K562 (cell line): Measurements from ENCODE around the gene BLOC1S4. TPM values are rescaled to one million over a fixed set of nuclear protein-coding genes. Genes with fewer than 3 reads are reported as not detected.

Experiments used
- ATAC-seq: fragments of 200-7000 bp; cut with Tn5 transposase; 3 replicates; pipeline ENCODE4 v1.9.1; 2020; ENCODE audit warnings: moderate library complexity
- BruUV-seq: library from RNA; stranded (reverse); fragments of 400-500 nt; replicated peaks from 2 replicates; lab custom pipeline; 2021; lab: Mats Ljungman, UMichigan
- CTCF ChIA-PET: fragments of 300-600 bp; formaldehyde crosslinking; extraction: SDS; loops from one replicate; lab custom pipeline; 2021; ENCODE audit warnings: low intra/inter-chr PET ratio; lab: Yijun Ruan, JAX
- POLR2A ChIA-PET: fragments of 300-600, 350-650 bp; sonication (Branson Sonifier 250); formaldehyde crosslinking; extraction: SDS; loops from one replicate; lab custom pipeline; 2021; ENCODE audit warnings: antibody characterized with exemption, inconsistent platforms; lab: Yijun Ruan, JAX
- DNase-seq, 4 experiments: peaks; one replicate each; pipeline versions ENCODE4 v3.0.0 to v3.0.0-alpha.2; 2011 to 2018; ENCODE audit warnings: low spot score in 3 of 4, mixed read lengths in 3 of 4; ENCODE audit errors: extremely low read depth in 1 of 4
- FAIRE-seq: peaks from 2 replicates; lab custom pipeline; 2011; peaks lifted over from hg19 to GRCh38; lab: Jason Lieb, UNC
- H2AFZ ChIP-seq: 2 replicates; pipeline ENCODE4 v1.6.0; 2011; ENCODE audit warnings: low read depth, low read length, control low read depth, inconsistent platforms
- H3K27ac ChIP-seq: fragments of 200-600 bp; 3 replicates; pipeline ENCODE4 v1.8.0; 2011; ENCODE audit warnings: low read depth, mild to moderate bottlenecking, control low read depth, inconsistent platforms, low read length, moderate library complexity, mixed read lengths; ENCODE audit errors: extremely low read depth
- H3K27me3 ChIP-seq, 2 experiments: fragments of 300-600 bp in 1 of 2; 2 replicates in 1 of 2; 3 replicates in 1 of 2; pipeline versions ENCODE4 v1.6.0 to v1.8.0; 2011; ENCODE audit warnings: inconsistent platforms in 2 of 2, low read length in 2 of 2, mild to moderate bottlenecking in 1 of 2, mixed read lengths in 1 of 2, moderate library complexity in 1 of 2; ENCODE audit not compliant: control insufficient read depth in 2 of 2, insufficient read depth in 2 of 2
- H3K36me3 ChIP-seq: fragments of 300-600 bp; 3 replicates; pipeline ENCODE4 v1.8.0; 2011; ENCODE audit warnings: mild to moderate bottlenecking, low read length, inconsistent platforms; ENCODE audit not compliant: control insufficient read depth, insufficient read depth
- H3K4me1 ChIP-seq, 2 experiments: fragments of 200-600 bp in 1 of 2; replicated peaks in 1 of 2; 2 replicates in 1 of 2; 3 replicates in 1 of 2; pipeline versions ENCODE4 v1.5.1 to v1.8.0; 2011; ENCODE audit warnings: inconsistent platforms in 2 of 2, low read length in 2 of 2, mild to moderate bottlenecking in 1 of 2, mixed read lengths in 1 of 2, moderate library complexity in 1 of 2; ENCODE audit not compliant: control insufficient read depth in 2 of 2, insufficient read depth in 2 of 2
- H3K4me2 ChIP-seq: 2 replicates; pipeline ENCODE4 v1.6.1; 2011; ENCODE audit warnings: low read length, control low read depth, inconsistent platforms, mixed read lengths; ENCODE audit not compliant: insufficient read depth
- H3K4me3 ChIP-seq: fragments of 200-600 bp; sonication (generic), shearing (Covaris generic); 2 replicates; pipeline ENCODE4 v1.5.1; 2016; ENCODE audit warnings: control low read depth, inconsistent platforms
- H3K79me2 ChIP-seq: fragments of 200-600 bp; 3 replicates; pipeline ENCODE4 v1.8.0; 2011; ENCODE audit warnings: low read length, inconsistent platforms; ENCODE audit not compliant: control insufficient read depth, insufficient read depth
- H3K9ac ChIP-seq, 2 experiments: 2 replicates each; pipeline versions ENCODE4 v1.6.0 to v1.6.1; 2011; ENCODE audit warnings: low read depth in 2 of 2, low read length in 2 of 2, control low read depth in 1 of 2, inconsistent platforms in 1 of 2, mild to moderate bottlenecking in 1 of 2, mixed read lengths in 1 of 2; ENCODE audit not compliant: insufficient read depth in 1 of 2
- H3K9me1 ChIP-seq: one replicate; pipeline ENCODE4 v1.6.0; 2011; ENCODE audit warnings: inconsistent platforms, mild to moderate bottlenecking, low read length, moderate library complexity; ENCODE audit not compliant: control insufficient read depth, insufficient read depth
- H3K9me3 ChIP-seq: replicated peaks from 2 replicates; pipeline ENCODE4 v1.5.1; 2011; ENCODE audit warnings: low read depth, low read length, inconsistent platforms; ENCODE audit not compliant: control insufficient read depth, insufficient read depth
- H4K20me1 ChIP-seq: replicated peaks from 2 replicates; pipeline ENCODE4 v1.6.1; 2011; ENCODE audit warnings: low read length, inconsistent platforms, mixed read lengths; ENCODE audit not compliant: control insufficient read depth, insufficient read depth
- DPF2 ChIP-seq: fragments of 450-650 bp; IDR thresholded peaks from 2 replicates; pipeline ENCODE4 v1.6.1; 2016
- ETS2 ChIP-seq: IDR thresholded peaks from 2 replicates; pipeline ENCODE4 v1.6.1; 2016; ENCODE audit warnings: borderline replicate concordance, missing genetic modification characterization, mild to moderate bottlenecking, moderate library complexity, missing compliant biosample characterization; ENCODE audit not compliant: poor library complexity, severe bottlenecking
- HNRNPL ChIP-seq: fragments of 200-400 bp; formaldehyde crosslinking; IDR thresholded peaks from 2 replicates; pipeline ENCODE4 v1.6.1; 2017; ENCODE audit warnings: low read depth, mild to moderate bottlenecking, low read length
- KLF1 ChIP-seq: fragments of 450-650 bp; IDR thresholded peaks from 2 replicates; pipeline ENCODE4 v1.6.1; 2016; ENCODE audit warnings: missing genetic modification characterization, missing compliant biosample characterization
- PYGO2 ChIP-seq: fragments of 450-650 bp; IDR thresholded peaks from 2 replicates; pipeline ENCODE4 v1.6.1; 2016; ENCODE audit warnings: mild to moderate bottlenecking, missing genetic modification characterization, moderate library complexity, missing compliant biosample characterization
- RAD51 ChIP-seq: fragments of 450-650 bp; IDR thresholded peaks from 2 replicates; pipeline ENCODE4 v1.7.1; 2016; ENCODE audit warnings: low read depth, mild to moderate bottlenecking, borderline replicate concordance
- SIN3A ChIP-seq, 2 experiments: fragments of 150-350 bp in 1 of 2; IDR thresholded peaks; 2 replicates each; pipeline ENCODE4 v1.6.1; 2011 to 2016; ENCODE audit warnings: borderline replicate concordance in 2 of 2, low read depth in 2 of 2, low read length in 2 of 2, mild to moderate bottlenecking in 2 of 2, moderate library complexity in 2 of 2; ENCODE audit not compliant: control insufficient read depth in 1 of 2
- SMARCB1 ChIP-seq: IDR thresholded peaks from 2 replicates; pipeline ENCODE4 v1.6.1; 2011; ENCODE audit warnings: improper control_type of control experiment, low read depth; ENCODE audit not compliant: insufficient read length
- TBL1XR1 ChIP-seq, 2 experiments: IDR thresholded peaks; 2 replicates each; pipeline ENCODE4 v1.6.1; 2012; ENCODE audit warnings: improper control_type of control experiment in 2 of 2, low read length in 2 of 2, mild to moderate bottlenecking in 1 of 2
- WGBS: fragments of 100-300 bp; shearing (Covaris generic); methylation state at CpG from one replicate; pipeline ENCODE4 v1.1.6; 2016; ENCODE audit warnings: low coverage, mixed read lengths; ENCODE audit not compliant: insufficient coverage; ENCODE audit errors: missing lambda C conversion rate; 5-methylcytosine and 5-hydroxymethylcytosine counted together
- in situ Hi-C: fragments of 300-500 bp; cut with MboI; formaldehyde crosslinking; loops from 4 replicates; pipeline ENCODE4 v1.15.0; 2018; ENCODE audit warnings: inconsistent platforms, mixed read lengths
- intact Hi-C: fragments of 100-400 bp; cut with micrococcal nuclease; formaldehyde crosslinking; loops from 2 replicates; pipeline ENCODE4 v1.14.2; 2022
- polyA plus RNA-seq, 8 experiments: library from polyadenylated mRNA; depleted of rRNA in 4 of 8; stranded (reverse) in 5 of 8; unstranded in 3 of 8; fragments of >200 nt; fragmentation: Nextera tagmentation in 2 of 8; fragmentation: Illumina TruSeq in 1 of 8; extraction: Ambion mirVana in 2 of 8; extraction: Trizol in 1 of 8; gene quantifications; 2 replicates each; pipeline versions ENCODE4 v1.2.1 to v1.2.3, GENCODE V29; 2011 to 2014; ENCODE audit warnings: inconsistent platforms in 1 of 8, missing spikeins in 1 of 8
- total RNA-seq, 7 experiments: library from RNA; depleted of rRNA in 6 of 7; stranded (reverse); fragments of >200 nt in 6 of 7; fragmentation: Illumina TruSeq in 2 of 7; extraction: Trizol in 2 of 7; gene quantifications; 2 replicates each; pipeline versions ENCODE4 v1.2.1 to v1.2.3, GENCODE V29; 2011 to 2021; ENCODE audit warnings: low replicate concordance in 1 of 7
- TF ChIP-seq, protein P1 (sequence below): fragments of 250-450 bp; sonication (Bioruptor Pico); IDR thresholded peaks from 2 replicates; pipeline ENCODE4 v1.5.0; 2021; ENCODE audit warnings: mild to moderate bottlenecking, borderline replicate concordance
- TF ChIP-seq, protein P2 (sequence below): fragments of 250-450 bp; sonication (Bioruptor Pico); IDR thresholded peaks from 2 replicates; pipeline ENCODE4 v1.9.0; 2021; ENCODE audit warnings: mild to moderate bottlenecking

The BLOC1S4 gene
- total and polyA plus RNA-seq, 9 of the 15 experiments (the other 6 are each of a cell fraction or from before 2014, with no cell fraction given), result 3.1 to 31.6 (median 11.2) TPM

DNA sequence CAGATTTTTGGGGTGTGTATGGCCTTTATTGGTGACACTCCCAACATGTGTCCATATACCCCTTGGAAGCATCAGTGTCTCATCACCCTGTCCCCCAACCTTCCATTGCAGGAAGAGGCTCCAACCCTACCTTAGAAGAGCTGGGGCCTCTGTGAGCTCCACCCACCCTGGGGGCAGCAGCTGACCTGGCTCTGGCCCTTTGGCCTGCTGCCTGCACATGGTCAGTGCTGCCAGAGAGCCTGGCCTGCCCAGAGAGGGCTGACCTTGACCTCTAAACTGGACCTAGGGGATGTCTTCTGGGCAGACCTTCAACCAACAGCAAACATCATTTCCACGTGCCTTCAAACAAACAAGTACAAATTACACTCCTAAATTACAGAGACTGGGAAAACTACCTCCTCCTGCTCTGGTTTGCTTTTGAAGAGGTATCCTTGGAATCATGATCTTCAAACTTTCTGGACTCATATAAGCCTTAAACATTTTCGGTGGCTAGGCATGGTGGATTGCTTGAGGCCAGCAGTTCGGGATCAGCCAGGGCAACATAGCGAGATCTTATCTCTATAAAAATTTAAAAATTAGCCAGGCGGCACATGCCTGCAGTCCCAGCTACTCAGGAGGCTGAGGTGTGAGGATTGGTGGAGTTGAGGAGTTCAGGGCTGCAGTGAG is 39.2 kb downstream of the BLOC1S4 start:
- Histone ChIP-seq H3K27me3 (no peaks in the 10 kb centered on the region), H3K36me3 (no peaks in the 10 kb centered on the region), H2AFZ (peak overlapping the region; percentile 45), H4K20me1 (no peaks in the 10 kb centered on the region), H3K9me3 (no peaks in the 10 kb centered on the region), H3K4me2 (no peak overlapping the region), H3K4me1 (peaks cover 44 to 46% of the 10 kb centered on the region in 2 experiments), H3K9ac (peak overlapping the region; percentile 2 to 72; a peak in 2 of 4 replicates), H3K27ac (peak overlapping the region; percentile 42), H3K4me3 (no peak overlapping the region), H3K79me2 (no peaks in the 10 kb centered on the region), H3K9me1 (no peaks in the 10 kb centered on the region)
- no peak for FAIRE-seq
- DNase-seq, result peak in 1 of 4 experiments; percentile 46
- ATAC-seq, result peak; percentile 19; the same call in 2 of the 3 replicates
- 50% methylated on average over 5 of the region's 5 CpGs for WGBS
- intact Hi-C loops, result no loop called here
- CTCF ChIA-PET, result interaction anchor here (0.5 kb wide), 1 partner anchor 154 kb away, joined by 4 read pairs; the partner anchor contains the start of gene TBC1D14
- no TSS peak for BruUV-seq
- POLR2A ChIA-PET, result interaction anchor here (0.6 kb wide), 1 partner anchor 13 kb away, joined by 3 read pairs; no protein-coding TSS in a partner anchor
- in situ Hi-C loops, result no loop called here
- TF ChIP-seq ETS2 (tag) (no peak), SMARCB1 (no peak), RAD51 (no peak), PYGO2 (tag) (no peak), HNRNPL (no peak), KLF1 (tag) (no peak), SIN3A (IDR thresholded peaks at IDR 0.05; ENCODE audit: borderline replicate concordance in 2 of 2, control insufficient read depth in 1 of 2, low read depth in 2 of 2, low read length in 2 of 2) (no peak), DPF2 (peak; percentile 48), TBL1XR1 (IDR thresholded peaks at IDR 0.05; ENCODE audit: low read length in 2 of 2) (no peak)
- TF ChIP-seq, protein P1, sequence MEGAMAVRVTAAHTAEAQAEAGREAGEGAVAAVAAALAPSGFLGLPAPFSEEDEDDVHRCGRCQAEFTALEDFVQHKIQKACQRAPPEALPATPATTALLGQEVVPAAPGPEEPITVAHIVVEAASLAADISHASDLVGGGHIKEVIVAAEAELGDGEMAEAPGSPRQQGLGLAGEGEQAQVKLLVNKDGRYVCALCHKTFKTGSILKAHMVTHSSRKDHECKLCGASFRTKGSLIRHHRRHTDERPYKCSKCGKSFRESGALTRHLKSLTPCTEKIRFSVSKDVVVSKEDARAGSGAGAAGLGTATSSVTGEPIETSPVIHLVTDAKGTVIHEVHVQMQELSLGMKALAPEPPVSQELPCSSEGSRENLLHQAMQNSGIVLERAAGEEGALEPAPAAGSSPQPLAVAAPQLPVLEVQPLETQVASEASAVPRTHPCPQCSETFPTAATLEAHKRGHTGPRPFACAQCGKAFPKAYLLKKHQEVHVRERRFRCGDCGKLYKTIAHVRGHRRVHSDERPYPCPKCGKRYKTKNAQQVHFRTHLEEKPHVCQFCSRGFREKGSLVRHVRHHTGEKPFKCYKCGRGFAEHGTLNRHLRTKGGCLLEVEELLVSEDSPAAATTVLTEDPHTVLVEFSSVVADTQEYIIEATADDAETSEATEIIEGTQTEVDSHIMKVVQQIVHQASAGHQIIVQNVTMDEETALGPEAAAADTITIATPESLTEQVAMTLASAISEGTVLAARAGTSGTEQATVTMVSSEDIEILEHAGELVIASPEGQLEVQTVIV (CRISPR knock-in tag), result no peak
- TF ChIP-seq, protein P2, sequence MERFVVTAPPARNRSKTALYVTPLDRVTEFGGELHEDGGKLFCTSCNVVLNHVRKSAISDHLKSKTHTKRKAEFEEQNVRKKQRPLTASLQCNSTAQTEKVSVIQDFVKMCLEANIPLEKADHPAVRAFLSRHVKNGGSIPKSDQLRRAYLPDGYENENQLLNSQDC (CRISPR knock-in tag), result no peak
